ENCODE data around the gene BSN.
A peak's percentile ranks its signal among the peaks of the same experiment; 100 is the strongest.

The BSN gene

DNA sequence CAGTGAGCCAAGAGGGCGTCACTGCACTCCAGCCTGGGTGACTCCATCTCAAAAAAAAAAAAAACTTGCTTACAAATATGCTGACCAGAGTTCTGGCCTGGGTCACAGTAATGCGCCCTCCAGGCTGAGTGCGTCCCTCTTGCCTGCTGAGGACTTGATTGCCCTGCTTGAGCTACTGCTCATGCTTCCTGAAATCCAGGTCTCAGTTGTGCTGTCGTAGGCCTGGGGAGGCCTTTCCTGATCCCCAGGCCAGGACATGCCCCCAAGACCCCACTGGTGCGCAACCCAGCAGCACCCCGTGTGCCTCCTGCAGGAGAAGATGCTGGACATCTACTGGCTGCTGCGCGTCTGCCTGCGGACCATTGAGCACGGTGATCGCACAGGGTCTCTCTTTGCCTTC lies 157.9 kb downstream of the BSN start:
- H3K9ac ChIP-seq (ENCODE audit: low read depth, low read length) = no peak overlapping the region
- no peaks in the 10 kb centered on the region for H3K4me1 ChIP-seq (ENCODE audit: control insufficient read depth, insufficient read depth, low read length)
- H3K4me3 ChIP-seq (ENCODE audit: low read depth, low read length) = no peak overlapping the region
- no peak overlapping the region for H3K27ac ChIP-seq (ENCODE audit: low read depth, low read length)
- no peaks in the 10 kb centered on the region for H3K27me3 ChIP-seq (ENCODE audit: control insufficient read depth, insufficient read depth, low read length)
- peaks cover 13% of the 10 kb centered on the region for H3K36me3 ChIP-seq (ENCODE audit: control insufficient read depth, insufficient read depth, low read length)
- H3K9me3 ChIP-seq (ENCODE audit: control insufficient read depth, insufficient read depth, low read length) = no peaks in the 10 kb centered on the region

DNA sequence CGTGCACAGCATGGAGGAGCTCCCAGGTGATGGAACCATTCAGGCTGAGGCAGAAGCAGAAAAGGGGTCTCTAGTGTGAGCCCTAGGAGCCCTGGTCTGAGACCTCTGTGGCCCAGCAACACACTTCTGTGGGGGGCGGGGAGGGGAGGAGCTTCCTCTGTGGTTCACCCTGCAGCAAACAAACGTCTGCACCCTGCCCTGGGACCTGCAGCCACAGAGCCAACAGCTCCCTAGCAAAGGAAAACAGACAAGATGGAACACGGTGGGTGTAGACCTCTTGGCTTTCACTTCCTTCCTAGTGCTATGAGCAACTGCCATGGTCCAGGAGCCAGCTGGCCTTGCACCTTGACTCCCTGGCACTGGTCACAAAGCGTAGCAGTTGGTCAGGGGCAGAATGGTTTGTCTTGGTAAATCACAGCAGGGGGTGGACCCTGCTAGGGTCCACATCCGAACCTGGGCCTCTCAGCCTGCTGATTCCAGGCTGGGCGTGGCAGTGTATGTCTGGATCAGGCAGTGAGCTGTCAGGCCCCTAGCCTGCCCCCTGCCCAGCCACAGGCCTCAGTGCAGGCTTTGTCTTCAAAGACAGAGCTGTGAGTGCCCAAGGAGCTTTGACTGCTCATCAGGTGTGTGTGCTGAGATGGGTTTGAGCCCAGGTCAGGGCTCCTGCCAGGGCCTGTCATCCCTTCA lies 158.5 kb downstream of the BSN start:
- Histone ChIP-seq H3K27me3 (ENCODE audit: control insufficient read depth, insufficient read depth, low read length) (no peaks in the 10 kb centered on the region), H3K36me3 (ENCODE audit: control insufficient read depth, insufficient read depth, low read length) (peaks cover 13% of the 10 kb centered on the region), H3K4me1 (ENCODE audit: control insufficient read depth, insufficient read depth, low read length) (no peaks in the 10 kb centered on the region), H3K27ac (ENCODE audit: low read depth, low read length) (no peak overlapping the region), H3K9ac (ENCODE audit: low read depth, low read length) (no peak overlapping the region), H3K9me3 (ENCODE audit: control insufficient read depth, insufficient read depth, low read length) (no peaks in the 10 kb centered on the region), H3K4me3 (ENCODE audit: low read depth, low read length) (no peak overlapping the region)

DNA sequence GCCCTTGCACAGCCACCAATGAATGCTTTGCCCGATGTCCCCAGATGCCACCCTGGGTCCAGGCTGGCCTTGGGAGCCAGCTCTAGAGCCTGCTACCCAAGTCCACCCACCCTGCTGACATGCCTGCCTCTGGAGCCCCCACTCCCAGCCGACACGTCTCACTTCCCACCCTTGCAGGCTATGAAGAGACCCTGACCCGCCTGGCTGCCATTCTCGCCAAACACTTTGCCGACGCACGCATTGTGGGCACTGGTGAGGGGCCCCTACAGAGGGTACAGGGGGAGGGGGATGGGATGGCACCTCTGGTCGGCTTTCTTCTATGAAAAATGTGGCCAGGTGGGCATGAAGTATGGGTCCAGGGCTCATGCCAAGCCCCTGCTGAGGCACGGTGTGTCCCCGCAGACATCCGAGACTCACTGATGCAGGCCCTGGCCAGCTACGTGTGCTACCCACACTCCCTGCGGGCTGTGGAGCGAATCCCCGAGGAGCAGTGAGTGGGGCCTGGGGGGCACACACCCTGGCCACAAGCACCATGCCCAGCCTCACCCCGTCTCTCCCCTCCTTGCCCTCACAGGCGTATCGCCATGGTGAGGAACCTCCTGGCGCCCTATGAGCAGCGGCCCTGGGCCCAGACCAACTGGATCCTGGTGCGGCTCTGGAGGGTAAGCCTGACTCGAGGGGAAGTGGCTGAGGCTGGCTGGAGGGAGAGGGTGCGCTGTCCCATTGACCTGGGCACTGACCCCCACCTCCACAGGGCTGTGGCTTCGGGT lies 159.2 kb downstream of the BSN start:
- H3K9ac ChIP-seq (ENCODE audit: low read depth, low read length) = no peak overlapping the region
- peaks cover 10% of the 10 kb centered on the region for H3K36me3 ChIP-seq (ENCODE audit: control insufficient read depth, insufficient read depth, low read length)
- no peak overlapping the region for H3K4me3 ChIP-seq (ENCODE audit: low read depth, low read length)
- H3K27me3 ChIP-seq (ENCODE audit: control insufficient read depth, insufficient read depth, low read length) = no peaks in the 10 kb centered on the region
- no peak overlapping the region for H3K27ac ChIP-seq (ENCODE audit: low read depth, low read length)
- no peaks in the 10 kb centered on the region for H3K9me3 ChIP-seq (ENCODE audit: control insufficient read depth, insufficient read depth, low read length)
- H3K4me1 ChIP-seq (ENCODE audit: control insufficient read depth, insufficient read depth, low read length) = no peaks in the 10 kb centered on the region

DNA sequence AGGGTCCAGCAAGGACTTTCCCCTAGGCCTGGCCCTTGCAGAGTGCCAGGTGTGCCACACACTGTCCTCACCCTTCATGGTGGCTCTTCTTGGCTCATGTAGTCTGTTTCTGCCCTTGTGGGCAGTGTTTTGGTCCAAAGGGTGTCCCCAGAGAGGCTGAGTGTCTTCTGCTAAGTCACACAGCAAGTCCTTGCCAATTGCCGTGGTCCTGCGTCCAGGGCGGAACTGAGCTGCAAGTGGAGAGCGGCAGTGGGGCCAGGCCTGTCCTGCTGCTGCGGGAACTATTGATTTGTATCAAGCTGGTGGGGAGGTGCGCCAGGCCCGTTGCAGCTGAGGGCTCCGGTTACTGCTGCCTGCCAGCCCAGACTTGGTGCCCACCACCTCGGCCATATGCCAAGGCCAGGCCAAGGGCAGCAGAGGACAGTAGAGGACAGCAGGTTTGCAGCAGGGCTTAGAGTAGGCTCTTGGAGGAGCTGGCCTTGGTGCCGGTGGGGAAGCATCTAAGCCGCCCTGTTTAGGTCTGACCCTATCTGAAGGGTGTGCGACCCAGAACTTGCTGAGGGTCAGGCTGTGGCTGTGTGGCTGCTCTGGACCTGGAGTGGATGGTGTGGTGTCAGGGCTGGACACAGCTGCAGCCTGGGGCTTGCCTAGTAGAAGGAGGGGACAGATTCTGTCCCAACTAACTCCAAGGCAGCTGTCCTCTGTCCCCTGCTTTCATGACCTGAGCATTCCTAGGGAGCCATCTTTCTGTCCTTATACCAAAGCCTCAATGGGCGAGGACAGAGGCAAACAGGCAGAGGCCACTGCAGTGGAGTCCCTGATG lies 160.7 kb downstream of the BSN start:
- H3K4me3 ChIP-seq (ENCODE audit: low read depth, low read length) = no peak overlapping the region
- no peaks in the 10 kb centered on the region for H3K4me1 ChIP-seq (ENCODE audit: control insufficient read depth, insufficient read depth, low read length)
- no peak overlapping the region for H3K27ac ChIP-seq (ENCODE audit: low read depth, low read length)
- H3K9me3 ChIP-seq (ENCODE audit: control insufficient read depth, insufficient read depth, low read length) = no peaks in the 10 kb centered on the region
- H3K36me3 ChIP-seq (ENCODE audit: control insufficient read depth, insufficient read depth, low read length) = peaks cover 9% of the 10 kb centered on the region
- no peaks in the 10 kb centered on the region for H3K27me3 ChIP-seq (ENCODE audit: control insufficient read depth, insufficient read depth, low read length)
- no peak overlapping the region for H3K9ac ChIP-seq (ENCODE audit: low read depth, low read length)

DNA sequence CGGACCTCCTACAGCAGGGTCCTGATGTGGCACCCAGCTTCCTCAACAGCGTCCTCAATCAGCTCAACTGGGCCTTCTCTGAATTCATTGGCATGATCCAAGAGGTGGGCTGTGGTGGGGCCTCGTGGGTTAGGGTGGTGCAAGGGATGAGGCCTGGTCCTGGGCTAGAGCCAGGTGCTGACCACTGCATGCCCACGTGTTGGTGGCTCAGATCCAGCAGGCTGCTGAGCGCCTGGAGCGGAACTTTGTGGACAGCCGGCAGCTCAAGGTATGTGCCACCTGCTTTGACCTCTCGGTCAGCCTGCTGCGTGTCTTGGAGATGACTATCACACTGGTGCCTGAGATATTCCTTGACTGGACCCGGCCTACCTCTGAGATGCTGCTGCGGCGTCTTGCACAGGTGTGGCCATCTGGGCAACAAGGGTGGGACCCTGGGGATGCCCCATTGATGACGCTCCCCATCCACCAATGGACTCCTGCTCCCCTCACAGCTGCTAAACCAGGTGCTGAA lies 161.4 kb downstream of the BSN start:
- Histone ChIP-seq H3K9ac (ENCODE audit: low read depth, low read length) (no peak overlapping the region), H3K4me1 (ENCODE audit: control insufficient read depth, insufficient read depth, low read length) (no peaks in the 10 kb centered on the region), H3K27ac (ENCODE audit: low read depth, low read length) (no peak overlapping the region), H3K27me3 (ENCODE audit: control insufficient read depth, insufficient read depth, low read length) (no peaks in the 10 kb centered on the region), H3K36me3 (ENCODE audit: control insufficient read depth, insufficient read depth, low read length) (peaks cover 10% of the 10 kb centered on the region), H3K4me3 (ENCODE audit: low read depth, low read length) (no peak overlapping the region), H3K9me3 (ENCODE audit: control insufficient read depth, insufficient read depth, low read length) (no peaks in the 10 kb centered on the region)

DNA sequence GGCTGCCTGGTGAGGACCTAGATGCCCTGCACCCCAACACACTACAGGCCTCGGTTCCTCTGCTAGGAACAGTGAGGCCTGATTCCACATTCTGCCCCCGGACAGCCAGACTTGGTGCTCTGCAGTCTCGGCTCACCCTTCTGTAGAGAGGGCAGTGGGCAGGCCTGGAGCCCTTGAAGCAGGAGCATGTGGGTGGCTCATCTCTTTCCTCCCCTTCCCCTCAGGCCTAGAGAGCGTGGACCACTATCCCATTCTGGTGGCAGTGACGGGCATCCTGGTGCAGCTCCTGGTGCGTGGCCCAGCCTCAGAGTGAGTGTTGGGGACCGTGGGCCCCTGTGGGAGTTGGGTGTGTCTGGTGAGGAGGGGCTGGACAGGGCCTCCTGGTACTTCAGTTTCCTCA lies 161.9 kb downstream of the BSN start:
- Histone ChIP-seq H3K4me1 (ENCODE audit: control insufficient read depth, insufficient read depth, low read length) (no peaks in the 10 kb centered on the region), H3K36me3 (ENCODE audit: control insufficient read depth, insufficient read depth, low read length) (peaks cover 15% of the 10 kb centered on the region), H3K27me3 (ENCODE audit: control insufficient read depth, insufficient read depth, low read length) (no peaks in the 10 kb centered on the region), H3K27ac (ENCODE audit: low read depth, low read length) (no peak overlapping the region), H3K4me3 (ENCODE audit: low read depth, low read length) (no peak overlapping the region), H3K9me3 (ENCODE audit: control insufficient read depth, insufficient read depth, low read length) (no peaks in the 10 kb centered on the region), H3K9ac (ENCODE audit: low read depth, low read length) (no peak overlapping the region)

DNA sequence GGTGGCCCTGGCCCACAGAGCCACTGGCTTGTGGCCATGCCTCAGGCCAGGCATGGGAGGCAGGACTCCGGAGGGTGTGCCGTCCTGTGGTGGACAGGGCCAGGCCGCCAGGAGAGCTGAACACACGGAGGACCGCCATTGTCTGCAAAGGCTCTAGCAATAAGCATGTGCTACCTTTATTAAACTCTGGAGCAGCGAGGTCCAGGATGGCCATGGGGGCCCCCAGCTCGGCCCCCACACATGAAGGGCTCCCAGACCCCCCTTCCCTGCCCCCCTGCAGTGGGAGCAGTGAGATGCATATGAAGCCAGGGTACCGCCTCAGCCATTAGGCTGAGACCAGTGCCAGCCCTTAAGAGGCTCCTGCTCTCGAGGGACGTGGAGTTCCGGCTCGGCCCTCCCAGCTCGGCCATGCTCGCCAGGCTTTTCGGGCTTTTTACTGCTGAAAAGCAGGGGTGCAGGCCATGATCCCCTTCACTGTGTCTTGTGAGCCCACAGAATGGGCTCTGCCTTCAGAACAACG lies 162.5 kb downstream of the BSN start:
- H3K4me3 ChIP-seq (ENCODE audit: low read depth, low read length) = no peak overlapping the region
- no peak overlapping the region for H3K27ac ChIP-seq (ENCODE audit: low read depth, low read length)
- no peak overlapping the region for H3K9ac ChIP-seq (ENCODE audit: low read depth, low read length)
- H3K27me3 ChIP-seq (ENCODE audit: control insufficient read depth, insufficient read depth, low read length) = no peaks in the 10 kb centered on the region
- H3K4me1 ChIP-seq (ENCODE audit: control insufficient read depth, insufficient read depth, low read length) = no peaks in the 10 kb centered on the region
- peaks cover 21% of the 10 kb centered on the region for H3K36me3 ChIP-seq (ENCODE audit: control insufficient read depth, insufficient read depth, low read length)
- H3K9me3 ChIP-seq (ENCODE audit: control insufficient read depth, insufficient read depth, low read length) = no peaks in the 10 kb centered on the region

DNA sequence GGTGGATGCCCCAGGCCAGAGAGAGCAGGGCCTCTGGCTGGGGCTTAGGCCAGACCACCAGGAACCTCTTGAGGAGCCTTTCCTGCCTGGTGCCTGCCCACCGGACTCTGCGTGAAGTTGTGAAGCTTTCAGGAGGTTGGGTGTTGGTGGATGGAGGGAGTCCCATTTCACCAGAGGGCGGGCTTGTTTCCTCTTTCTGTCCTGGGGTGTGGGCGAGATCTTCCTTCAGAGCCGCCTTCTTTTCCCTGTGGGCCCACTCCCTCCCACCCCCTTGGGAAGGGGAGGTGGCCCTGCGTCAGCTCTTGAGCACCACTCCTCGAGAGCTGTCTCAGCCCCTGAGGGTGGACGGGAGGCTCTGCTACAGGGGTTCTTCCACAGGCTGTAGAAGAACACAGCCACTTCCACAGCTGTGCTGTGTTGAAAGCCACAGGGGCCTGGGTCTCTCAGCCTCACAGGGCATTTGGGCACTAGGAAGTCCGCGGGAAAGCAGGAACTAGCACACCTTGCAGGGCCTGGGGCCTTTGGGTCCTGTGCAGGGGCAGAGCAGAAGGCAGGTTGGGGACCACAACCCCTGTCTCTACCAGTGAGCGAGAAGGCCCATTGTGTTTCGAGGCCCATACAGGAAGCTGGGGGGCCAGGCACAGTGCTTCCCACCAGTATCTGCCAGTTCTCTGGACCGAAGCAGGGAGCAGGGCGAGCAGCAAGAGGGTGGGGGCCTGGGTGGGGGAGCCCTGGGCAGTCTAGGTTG lies 163.1 kb downstream of the BSN start:
- no peaks in the 10 kb centered on the region for H3K4me1 ChIP-seq (ENCODE audit: control insufficient read depth, insufficient read depth, low read length)
- no peak overlapping the region for H3K9ac ChIP-seq (ENCODE audit: low read depth, low read length)
- H3K9me3 ChIP-seq (ENCODE audit: control insufficient read depth, insufficient read depth, low read length) = no peaks in the 10 kb centered on the region
- H3K27me3 ChIP-seq (ENCODE audit: control insufficient read depth, insufficient read depth, low read length) = no peaks in the 10 kb centered on the region
- H3K27ac ChIP-seq (ENCODE audit: low read depth, low read length) = no peak overlapping the region
- no peak overlapping the region for H3K4me3 ChIP-seq (ENCODE audit: low read depth, low read length)
- H3K36me3 ChIP-seq (ENCODE audit: control insufficient read depth, insufficient read depth, low read length) = peaks cover 27% of the 10 kb centered on the region

DNA sequence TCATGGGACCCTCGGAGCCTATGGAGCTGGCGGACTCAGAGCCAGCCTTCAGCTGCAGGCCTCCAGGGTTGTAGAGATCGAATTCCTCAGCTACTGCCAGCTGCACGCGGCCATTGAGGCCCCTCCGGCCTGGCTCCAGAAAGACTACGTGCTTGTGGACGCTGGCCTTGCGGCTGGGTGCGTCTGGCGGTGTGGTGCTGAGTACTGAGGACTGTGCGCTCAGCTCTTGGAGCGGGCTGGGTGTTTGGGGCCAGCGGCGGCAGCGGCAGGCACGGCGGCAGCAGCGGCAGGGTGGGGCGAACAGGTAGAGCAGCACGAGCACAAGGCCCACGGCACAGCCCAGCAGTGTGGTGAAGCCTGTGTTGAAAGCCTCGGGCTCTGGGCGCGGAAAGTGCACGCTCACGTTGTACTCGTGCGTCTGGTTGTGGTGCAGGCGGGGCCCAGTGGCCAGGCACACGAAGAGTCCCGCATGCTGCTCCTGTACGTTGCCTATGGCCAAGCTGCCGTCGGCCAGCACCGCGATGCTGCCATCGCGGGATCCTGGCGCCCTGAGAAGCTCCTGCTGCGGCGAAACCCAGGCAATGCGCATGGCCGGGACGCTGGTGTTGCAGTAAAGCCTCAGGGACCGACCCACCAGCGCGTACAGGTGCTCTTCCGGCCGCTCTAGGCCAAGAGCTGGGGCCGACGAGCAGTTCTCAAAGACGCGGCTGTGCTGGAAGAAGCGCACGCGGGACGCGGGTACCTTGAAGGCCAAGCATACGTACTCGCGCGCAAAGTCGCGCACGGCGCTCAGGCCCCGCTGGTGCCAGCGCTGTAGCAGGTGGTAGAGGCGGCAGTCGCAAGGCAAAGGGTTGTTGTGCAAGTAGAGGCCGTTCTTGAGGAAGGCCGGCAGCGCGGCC lies 163.9 kb downstream of the BSN start:
- Histone ChIP-seq H3K9ac (ENCODE audit: low read depth, low read length) (peak overlapping the region; percentile 75; the same call in 1 of the 2 replicates), H3K9me3 (ENCODE audit: control insufficient read depth, insufficient read depth, low read length) (no peaks in the 10 kb centered on the region), H3K27ac (ENCODE audit: low read depth, low read length) (no peak overlapping the region), H3K36me3 (ENCODE audit: control insufficient read depth, insufficient read depth, low read length) (peaks cover 30% of the 10 kb centered on the region), H3K27me3 (ENCODE audit: control insufficient read depth, insufficient read depth, low read length) (no peaks in the 10 kb centered on the region), H3K4me3 (ENCODE audit: low read depth, low read length) (peak overlapping the region; percentile 84), H3K4me1 (ENCODE audit: control insufficient read depth, insufficient read depth, low read length) (no peaks in the 10 kb centered on the region)

All from HUES48 (cell line).